ENCODE data around the gene XIRP2. TPM values are rescaled to one million over a fixed set of nuclear protein-coding genes. Genes with fewer than 3 reads are reported as not detected.

Gene XIRP2
- total RNA-seq, 1 donor from 2014 or later = not detected

- Mint-ChIP-seq H3K4me3 (ENCODE audit: unreplicated experiment) (no peak overlapping the region), H3K4me1 (ENCODE audit: low read depth, unreplicated experiment) (peaks cover 3% of the 10 kb centered on the region), H3K36me3 (ENCODE audit: unreplicated experiment) (no peaks in the 10 kb centered on the region), H3K27me3 (ENCODE audit: unreplicated experiment) (no peaks in the 10 kb centered on the region), H3K27ac (ENCODE audit: unreplicated experiment) (no peak overlapping the region), H3K9me3 (ENCODE audit: unreplicated experiment) (no peaks in the 10 kb centered on the region)
- DNase-seq = no peak
- no peak for TF ChIP-seq CTCF (IDR thresholded peaks at IDR 0.05; ENCODE audit: partially characterized antibody, unreplicated experiment)
Observed at GRCh38 chr2:166957686-166958085, 69.4 kb downstream of the XIRP2 start.

DNA sequence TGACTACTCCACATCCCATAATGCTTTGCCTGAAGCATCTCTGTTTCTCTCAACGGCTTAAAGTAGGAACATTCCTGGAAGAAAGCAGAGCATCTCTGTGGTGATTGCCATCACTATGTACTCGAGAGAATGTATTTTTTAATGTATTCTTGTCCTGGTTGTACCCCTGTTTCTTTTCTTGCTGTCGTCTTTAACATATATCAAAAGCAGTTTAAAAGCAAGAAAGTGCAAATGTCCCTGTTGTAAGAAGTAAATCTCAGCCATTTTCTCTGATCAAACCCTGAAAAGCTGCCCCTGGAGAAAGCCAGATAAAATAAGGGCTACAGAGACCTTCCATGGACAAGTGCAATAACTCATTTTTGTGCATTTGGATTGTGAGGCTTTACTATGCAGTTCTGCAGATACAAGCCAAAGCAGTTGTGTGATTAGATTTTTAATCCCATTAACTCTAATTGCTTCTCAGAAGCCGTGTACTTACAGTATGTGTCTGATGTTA, 70.8 kb downstream of the XIRP2 start:
- no peak for DNase-seq
- H3K36me3 Mint-ChIP-seq (ENCODE audit: unreplicated experiment) = no peaks in the 10 kb centered on the region
- peaks cover 3% of the 10 kb centered on the region for H3K4me1 Mint-ChIP-seq (ENCODE audit: low read depth, unreplicated experiment)
- no peaks in the 10 kb centered on the region for H3K9me3 Mint-ChIP-seq (ENCODE audit: unreplicated experiment)
- H3K27me3 Mint-ChIP-seq (ENCODE audit: unreplicated experiment) = no peaks in the 10 kb centered on the region
- TF ChIP-seq CTCF (IDR thresholded peaks at IDR 0.05; ENCODE audit: partially characterized antibody, unreplicated experiment) = no peak
- H3K4me3 Mint-ChIP-seq (ENCODE audit: unreplicated experiment) = no peak overlapping the region
- H3K27ac Mint-ChIP-seq (ENCODE audit: unreplicated experiment) = no peak overlapping the region

- peaks cover 3% of the 10 kb centered on the region for H3K4me1 Mint-ChIP-seq (ENCODE audit: low read depth, unreplicated experiment)
- H3K27ac Mint-ChIP-seq (ENCODE audit: unreplicated experiment) = no peak overlapping the region
- no peaks in the 10 kb centered on the region for H3K9me3 Mint-ChIP-seq (ENCODE audit: unreplicated experiment)
- no peak overlapping the region for H3K4me3 Mint-ChIP-seq (ENCODE audit: unreplicated experiment)
- H3K27me3 Mint-ChIP-seq (ENCODE audit: unreplicated experiment) = no peaks in the 10 kb centered on the region
- H3K36me3 Mint-ChIP-seq (ENCODE audit: unreplicated experiment) = no peaks in the 10 kb centered on the region
- no peak for DNase-seq
- no peak for TF ChIP-seq CTCF (IDR thresholded peaks at IDR 0.05; ENCODE audit: partially characterized antibody, unreplicated experiment)
Observed at GRCh38 chr2:166959556-166959955, 71.3 kb downstream of the XIRP2 start.

DNA sequence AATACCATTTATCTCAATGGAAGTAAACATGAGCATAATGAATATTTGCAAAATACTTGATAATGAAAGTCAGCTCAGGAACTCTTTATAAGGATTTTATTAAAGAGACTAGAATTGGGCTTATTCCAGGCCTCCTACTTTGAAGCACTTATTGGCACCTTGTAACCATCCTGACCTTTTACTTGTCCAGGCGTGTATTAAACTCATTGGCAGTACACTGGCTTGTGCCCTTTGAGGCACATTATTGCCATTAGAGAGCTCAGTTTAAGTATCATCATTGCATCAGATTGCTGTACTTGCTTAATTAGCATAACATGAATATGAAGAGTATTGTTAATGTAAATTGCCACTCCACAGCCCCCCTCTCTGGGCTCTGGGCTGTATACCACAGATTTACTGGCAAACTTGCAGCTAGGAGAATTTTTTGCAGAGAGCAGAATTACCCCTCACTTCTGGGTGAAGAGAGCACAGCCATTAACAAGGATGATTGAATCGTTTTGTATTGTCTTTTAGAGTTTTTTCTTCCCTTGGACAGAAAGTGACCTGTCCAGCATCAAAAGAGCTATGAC, 72.5 kb downstream of the XIRP2 start:
- Mint-ChIP-seq H3K9me3 (ENCODE audit: unreplicated experiment) (no peaks in the 10 kb centered on the region), H3K4me3 (ENCODE audit: unreplicated experiment) (no peak overlapping the region)

More for the DNA sequence above, 72.5 kb downstream of the XIRP2 start:
- Mint-ChIP-seq H3K27ac (ENCODE audit: unreplicated experiment) (no peak overlapping the region), H3K36me3 (ENCODE audit: unreplicated experiment) (no peaks in the 10 kb centered on the region), H3K27me3 (ENCODE audit: unreplicated experiment) (no peaks in the 10 kb centered on the region), H3K4me1 (ENCODE audit: low read depth, unreplicated experiment) (peaks cover 3% of the 10 kb centered on the region)
- TF ChIP-seq CTCF (IDR thresholded peaks at IDR 0.05; ENCODE audit: partially characterized antibody, unreplicated experiment) = no peak
- DNase-seq = no peak
